Brain microvascular endothelial cell (primary cell): ENCODE results near the gene SCN3B.
A peak's percentile ranks its signal among the peaks of the same experiment; 100 is the strongest.

Experiments used
- DNase-seq: peaks from one replicate; pipeline ENCODE4 v3.0.0-alpha.2; 2020
- H3K27ac ChIP-seq: fragments of 250-450 bp; sonication (Bioruptor Pico); 2 replicates; pipeline ENCODE4 v1.5.1; 2020; ENCODE audit warnings: mild to moderate bottlenecking, moderate library complexity
- H3K27me3 ChIP-seq: fragments of 250-450 bp; sonication (Bioruptor Pico); replicated peaks from 2 replicates; pipeline ENCODE4 v1.5.1; 2020; ENCODE audit warnings: mild to moderate bottlenecking
- H3K36me3 ChIP-seq: fragments of 250-450 bp; sonication (Bioruptor Pico); replicated peaks from 2 replicates; pipeline ENCODE4 v1.5.1; 2020; ENCODE audit warnings: mild to moderate bottlenecking
- H3K4me3 ChIP-seq: 2 replicates; pipeline ENCODE4 v1.5.1; 2011; ENCODE audit warnings: low read depth, mild to moderate bottlenecking, control low read depth, low read length, moderate library complexity
- in situ Hi-C: cut with HindIII; loops from 2 replicates; pipeline ENCODE4 v1.10.0; 2017; ENCODE audit warnings: low sequenced_read_pairs, low pct_ligation_motif_present
- TF ChIP-seq, protein P1 (sequence below): IDR thresholded peaks from 2 replicates; pipeline ENCODE4 v1.5.1; 2011; ENCODE audit warnings: low read depth, mild to moderate bottlenecking, moderate library complexity, low read length, control low read depth, inconsistent platforms; ENCODE audit errors: missing control alignments

The SCN3B gene

GRCh38 chr11:123628936-123629683, 25.3 kb downstream of the SCN3B start:
- in situ Hi-C loops: no loop called here
- DNase-seq: peak; percentile 22
- Histone ChIP-seq H3K36me3 (no peaks in the 10 kb centered on the region), H3K4me3 (no peak overlapping the region), H3K27ac (no peak overlapping the region), H3K27me3 (no peaks in the 10 kb centered on the region)
- TF ChIP-seq, protein P1, sequence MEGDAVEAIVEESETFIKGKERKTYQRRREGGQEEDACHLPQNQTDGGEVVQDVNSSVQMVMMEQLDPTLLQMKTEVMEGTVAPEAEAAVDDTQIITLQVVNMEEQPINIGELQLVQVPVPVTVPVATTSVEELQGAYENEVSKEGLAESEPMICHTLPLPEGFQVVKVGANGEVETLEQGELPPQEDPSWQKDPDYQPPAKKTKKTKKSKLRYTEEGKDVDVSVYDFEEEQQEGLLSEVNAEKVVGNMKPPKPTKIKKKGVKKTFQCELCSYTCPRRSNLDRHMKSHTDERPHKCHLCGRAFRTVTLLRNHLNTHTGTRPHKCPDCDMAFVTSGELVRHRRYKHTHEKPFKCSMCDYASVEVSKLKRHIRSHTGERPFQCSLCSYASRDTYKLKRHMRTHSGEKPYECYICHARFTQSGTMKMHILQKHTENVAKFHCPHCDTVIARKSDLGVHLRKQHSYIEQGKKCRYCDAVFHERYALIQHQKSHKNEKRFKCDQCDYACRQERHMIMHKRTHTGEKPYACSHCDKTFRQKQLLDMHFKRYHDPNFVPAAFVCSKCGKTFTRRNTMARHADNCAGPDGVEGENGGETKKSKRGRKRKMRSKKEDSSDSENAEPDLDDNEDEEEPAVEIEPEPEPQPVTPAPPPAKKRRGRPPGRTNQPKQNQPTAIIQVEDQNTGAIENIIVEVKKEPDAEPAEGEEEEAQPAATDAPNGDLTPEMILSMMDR: no peak

- Histone ChIP-seq H3K4me3 (no peak overlapping the region), H3K27ac (no peak overlapping the region), H3K27me3 (no peaks in the 10 kb centered on the region), H3K36me3 (no peaks in the 10 kb centered on the region)
- TF ChIP-seq, protein P1: no peak
- in situ Hi-C loops: no loop called here
- no peak for DNase-seq
These were observed 29.4 kb downstream of the SCN3B start for GRCh38 chr11:123624974-123625373.

GRCh38 chr11:123622576-123622975, 31.8 kb downstream of the SCN3B start:
- Histone ChIP-seq H3K27ac (no peak overlapping the region), H3K4me3 (no peak overlapping the region), H3K27me3 (no peaks in the 10 kb centered on the region), H3K36me3 (no peaks in the 10 kb centered on the region)
- no peak for DNase-seq
- TF ChIP-seq, protein P1: no peak
- in situ Hi-C loops: no loop called here

DNA sequence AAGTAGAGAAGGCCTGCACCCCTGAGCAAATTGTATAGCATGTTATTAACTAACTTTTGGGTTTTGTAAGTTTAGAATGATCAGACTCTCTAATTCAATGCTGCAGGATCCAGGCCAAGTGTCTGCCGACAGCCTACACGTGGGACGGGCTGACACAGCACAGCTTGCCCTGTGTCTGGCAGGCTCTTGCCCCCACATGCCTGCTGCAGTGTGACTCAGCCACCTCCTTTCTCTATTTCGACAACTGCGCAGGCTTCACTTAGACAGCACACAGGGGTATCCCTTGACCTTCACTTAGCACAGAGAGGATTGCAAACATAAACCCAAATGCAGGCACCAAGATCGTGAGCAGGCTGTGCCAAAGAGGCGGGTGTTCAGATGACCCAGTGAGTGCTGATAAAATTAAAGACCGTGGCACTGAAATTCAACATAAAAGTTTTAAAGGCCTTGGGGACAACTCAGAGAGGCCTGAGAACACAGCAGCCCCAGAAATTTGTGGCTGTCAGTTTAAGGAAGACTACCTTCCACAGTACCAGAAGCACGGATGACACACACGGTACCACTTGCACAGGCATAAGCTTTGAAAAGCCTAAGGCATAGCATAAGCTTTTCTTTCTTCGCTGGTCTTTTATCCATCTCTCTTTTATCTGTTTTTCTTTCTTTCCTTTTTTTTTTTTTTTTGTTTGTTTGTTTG, 37.8 kb downstream of the SCN3B start:
- H3K27ac ChIP-seq: no peak overlapping the region
- TF ChIP-seq, protein P1: no peak
- in situ Hi-C loops: no loop called here
- no peak overlapping the region for H3K4me3 ChIP-seq
- DNase-seq: no peak
- H3K27me3 ChIP-seq: no peaks in the 10 kb centered on the region
- no peaks in the 10 kb centered on the region for H3K36me3 ChIP-seq

DNA sequence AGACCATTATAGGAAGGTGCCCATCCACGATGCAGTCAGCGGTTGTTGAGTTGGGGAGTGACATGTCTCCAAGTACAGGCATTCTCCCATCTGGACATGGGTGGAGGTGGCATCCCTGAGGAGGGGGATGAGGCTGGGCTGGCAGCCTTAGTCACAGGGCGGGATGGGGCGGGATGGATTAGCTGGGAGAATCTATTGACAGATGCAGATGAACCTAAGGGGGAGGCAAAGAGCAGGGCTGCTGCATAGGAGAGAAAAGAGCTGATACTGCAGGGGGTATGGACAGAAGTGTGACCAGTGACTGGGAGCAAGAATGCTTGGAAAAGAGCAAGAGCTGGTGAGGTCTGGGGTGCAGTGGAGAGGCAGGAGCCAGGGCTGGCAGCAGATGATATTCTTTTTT, 42.7 kb downstream of the SCN3B start:
- Histone ChIP-seq H3K4me3 (no peak overlapping the region), H3K36me3 (peaks cover 2% of the 10 kb centered on the region), H3K27me3 (no peaks in the 10 kb centered on the region), H3K27ac (no peak overlapping the region)
- TF ChIP-seq, protein P1: no peak
- in situ Hi-C loops: no loop called here
- no peak for DNase-seq

- no peaks in the 10 kb centered on the region for H3K27me3 ChIP-seq
- no peak overlapping the region for H3K27ac ChIP-seq
- in situ Hi-C loops: no loop called here
- peaks cover 7% of the 10 kb centered on the region for H3K36me3 ChIP-seq
- TF ChIP-seq, protein P1: no peak
- DNase-seq: no peak
- H3K4me3 ChIP-seq: no peak overlapping the region
These were observed 45.5 kb downstream of the SCN3B start for GRCh38 chr11:123608945-123609344.
